IMR-90 (cell line): ENCODE results near the gene INO80D. TPM values are rescaled to one million over a fixed set of nuclear protein-coding genes. Genes with fewer than 3 reads are reported as not detected.

Experiments used
- ATAC-seq: fragments of 200-7000 bp; cut with Tn5 transposase; 2 replicates; pipeline ENCODE4 v1.9.1; 2020; ENCODE audit warnings: low read depth, mild to moderate bottlenecking, moderate library complexity
- BruUV-seq: library from RNA; stranded (reverse); fragments of 400-500 nt; replicated peaks from 2 replicates; lab custom pipeline; 2021; lab: Mats Ljungman, UMichigan
- CTCF ChIA-PET: fragments of 300-600 bp; formaldehyde crosslinking; extraction: SDS; loops from one replicate; lab custom pipeline; 2021; ENCODE audit warnings: antibody characterized with exemption; lab: Yijun Ruan, JAX
- POLR2A ChIA-PET: fragments of 300-600 bp; sonication (Branson Sonifier 250); formaldehyde crosslinking; loops from one replicate; lab custom pipeline; 2022; ENCODE audit warnings: antibody characterized with exemption; ENCODE audit not compliant: unreplicated experiment; lab: Charles Lee
- DNase-seq: peaks from one replicate; pipeline ENCODE4 v3.0.0; 2013
- H2AFZ ChIP-seq: replicated peaks from 2 replicates; pipeline ENCODE3; 2013; ENCODE audit warnings: low read length, mild to moderate bottlenecking; ENCODE audit not compliant: poor library complexity
- H2AK5ac ChIP-seq: 2 replicates; pipeline ENCODE4 v1.6.1; 2013; ENCODE audit warnings: low read depth, low read length, inconsistent platforms
- H2AK9ac ChIP-seq: replicated peaks from 2 replicates; pipeline ENCODE3; 2013; ENCODE audit warnings: mild to moderate bottlenecking, low read depth, low read length, moderate library complexity; ENCODE audit not compliant: poor library complexity
- H2BK120ac ChIP-seq: 2 replicates; pipeline ENCODE4 v1.6.1; 2013; ENCODE audit warnings: low read depth, low read length, inconsistent platforms
- H2BK15ac ChIP-seq: 3 replicates; pipeline ENCODE4 v1.6.1; 2013; ENCODE audit warnings: low read depth, low read length, inconsistent platforms
- H2BK20ac ChIP-seq: 2 replicates; pipeline ENCODE4 v1.6.1; 2013; ENCODE audit warnings: low read depth, mild to moderate bottlenecking, inconsistent platforms, low read length, moderate library complexity
- H2BK5ac ChIP-seq: 2 replicates; pipeline ENCODE4 v1.6.1; 2013; ENCODE audit warnings: mild to moderate bottlenecking, low read depth, low read length, inconsistent platforms; ENCODE audit not compliant: poor library complexity, severe bottlenecking
- H3K14ac ChIP-seq: replicated peaks from 2 replicates; pipeline ENCODE4 v1.6.1; 2013; ENCODE audit warnings: low read depth, low read length, inconsistent platforms
- H3K18ac ChIP-seq: 2 replicates; pipeline ENCODE4 v1.6.1; 2013; ENCODE audit warnings: low read depth, low read length, control low read depth
- H3K23ac ChIP-seq: 2 replicates; pipeline ENCODE4 v1.6.1; 2013; ENCODE audit warnings: low read depth, low read length, inconsistent platforms
- H3K27ac ChIP-seq: 2 replicates; pipeline ENCODE4 v1.5.1; 2013; ENCODE audit warnings: mild to moderate bottlenecking, control low read depth, low read length; ENCODE audit not compliant: insufficient read depth
- H3K27me3 ChIP-seq: 2 replicates; pipeline ENCODE4 v1.6.1; 2013; ENCODE audit warnings: low read length; ENCODE audit not compliant: control insufficient read depth, insufficient read depth
- H3K36me3 ChIP-seq: 2 replicates; pipeline ENCODE4 v1.6.1; 2013; ENCODE audit warnings: low read length, mixed read lengths; ENCODE audit not compliant: control insufficient read depth, insufficient read depth
- H3K4ac ChIP-seq: 2 replicates; pipeline ENCODE4 v1.6.1; 2013; ENCODE audit warnings: low read depth, low read length, inconsistent platforms
- H3K4me1 ChIP-seq: 2 replicates; pipeline ENCODE4 v1.6.1; 2013; ENCODE audit warnings: low read length, mixed read lengths; ENCODE audit not compliant: control insufficient read depth, insufficient read depth
- H3K4me2 ChIP-seq: 2 replicates; pipeline ENCODE4 v1.6.1; 2013; ENCODE audit warnings: low read depth, mild to moderate bottlenecking, control low read depth, low read length, moderate library complexity
- H3K4me3 ChIP-seq: 2 replicates; pipeline ENCODE4 v1.5.1; 2013; ENCODE audit warnings: low read depth, mild to moderate bottlenecking, control low read depth, low read length, moderate library complexity; ENCODE audit not compliant: insufficient read depth
- H3K56ac ChIP-seq: 2 replicates; pipeline ENCODE4 v1.6.1; 2013; ENCODE audit warnings: low read length, inconsistent platforms; ENCODE audit not compliant: insufficient read depth; ENCODE audit errors: extremely low read depth
- H3K79me1 ChIP-seq, 2 experiments: 2 replicates each; pipeline ENCODE4 v1.6.1; 2013; ENCODE audit warnings: low read length in 2 of 2, inconsistent platforms in 1 of 2, low read depth in 1 of 2
- H3K9ac ChIP-seq: 2 replicates; pipeline ENCODE4 v1.6.1; 2013; ENCODE audit warnings: low read depth, low read length, control low read depth
- H3K9me1 ChIP-seq: 2 replicates; pipeline ENCODE4 v1.6.1; 2013; ENCODE audit warnings: low read length, inconsistent platforms; ENCODE audit not compliant: insufficient read depth
- H3K9me3 ChIP-seq: 2 replicates; pipeline ENCODE4 v1.6.1; 2013; ENCODE audit warnings: low read length; ENCODE audit not compliant: control insufficient read depth, insufficient read depth
- H4K20me1 ChIP-seq: 2 replicates; pipeline ENCODE4 v1.6.1; 2013; ENCODE audit warnings: low read length, inconsistent platforms; ENCODE audit not compliant: insufficient read depth
- H4K5ac ChIP-seq: 2 replicates; pipeline ENCODE4 v1.6.1; 2013; ENCODE audit warnings: mild to moderate bottlenecking, low read depth, low read length, control low read depth
- H4K8ac ChIP-seq, 2 experiments: 2 replicates each; pipeline ENCODE4 v1.6.1; 2013; ENCODE audit warnings: low read depth in 2 of 2, low read length in 2 of 2, control low read depth in 1 of 2, inconsistent platforms in 1 of 2
- H4K91ac ChIP-seq: 2 replicates; pipeline ENCODE4 v1.6.1; 2013; ENCODE audit warnings: low read depth, low read length, inconsistent platforms; ENCODE audit not compliant: insufficient read depth
- BHLHE40 ChIP-seq: fragments of 150-350 bp; IDR thresholded peaks from 2 replicates; pipeline ENCODE4 v1.6.1; 2016; ENCODE audit warnings: mild to moderate bottlenecking, low read depth, low read length
- CEBPB ChIP-seq: IDR thresholded peaks from 2 replicates; pipeline ENCODE4 v1.6.1; 2012; ENCODE audit warnings: low read depth, low read length, improper control_type of control experiment
- CHD1 ChIP-seq: IDR thresholded peaks from 2 replicates; pipeline ENCODE4 v1.6.1; 2012; ENCODE audit warnings: low read depth, low read length, improper control_type of control experiment
- FOS ChIP-seq: fragments of 150-350 bp; IDR thresholded peaks from 2 replicates; pipeline ENCODE4 v1.6.1; 2016; ENCODE audit warnings: low read depth, low read length
- MAFK ChIP-seq: IDR thresholded peaks from 2 replicates; pipeline ENCODE4 v1.6.1; 2012; ENCODE audit warnings: low read depth, low read length, improper control_type of control experiment
- MAZ ChIP-seq: IDR thresholded peaks from 2 replicates; pipeline ENCODE4 v1.6.1; 2012; ENCODE audit warnings: low read depth, mild to moderate bottlenecking, low read length, improper control_type of control experiment, moderate library complexity, borderline replicate concordance
- MXI1 ChIP-seq: IDR thresholded peaks from 2 replicates; pipeline ENCODE4 v1.6.1; 2012; ENCODE audit warnings: low read depth, mild to moderate bottlenecking, low read length, moderate library complexity, borderline replicate concordance
- NFE2L2 ChIP-seq: fragments of 150-350 bp; IDR thresholded peaks from 2 replicates; pipeline ENCODE4 v1.6.1; 2016; ENCODE audit warnings: low read depth, mild to moderate bottlenecking, low read length
- POLR2A ChIP-seq: IDR thresholded peaks from 2 replicates; pipeline ENCODE4 v1.6.1; 2012; ENCODE audit warnings: mild to moderate bottlenecking, low read depth, low read length
- RAD21 ChIP-seq: IDR thresholded peaks from 2 replicates; pipeline ENCODE4 v1.6.1; 2012; ENCODE audit warnings: low read length, improper control_type of control experiment
- RCOR1 ChIP-seq: IDR thresholded peaks from 2 replicates; pipeline ENCODE4 v1.6.1; 2012; ENCODE audit warnings: mild to moderate bottlenecking, low read length, improper control_type of control experiment; ENCODE audit not compliant: insufficient replicate concordance
- RFX5 ChIP-seq: IDR thresholded peaks from 2 replicates; pipeline ENCODE4 v1.8.0; 2012; ENCODE audit warnings: low read depth, mild to moderate bottlenecking, low read length, moderate library complexity
- SMC3 ChIP-seq: fragments of 150-350 bp; IDR thresholded peaks from 2 replicates; pipeline ENCODE4 v1.6.1; 2016; ENCODE audit warnings: low read depth, mild to moderate bottlenecking, antibody characterized with exemption, low read length, moderate library complexity
- WGBS, 2 experiments: methylation state at CpG; one replicate each; pipeline versions ENCODE4 v1.1.5 to v1.1.7; 2013; ENCODE audit warnings: missing lambda C conversion rate in 2 of 2; ENCODE audit not compliant: insufficient read length in 1 of 2; ENCODE audit errors: extremely low coverage in 2 of 2; 5-methylcytosine and 5-hydroxymethylcytosine counted together
- dilution Hi-C: fragments of 300-500 bp; cut with HindIII; formaldehyde crosslinking; loops from one replicate; pipeline ENCODE4 v1.14.3; 2018; ENCODE audit warnings: low sequenced_read_pairs; ENCODE audit not compliant: unreplicated experiment
- in situ Hi-C: fragments of 300-500 bp; cut with MboI; formaldehyde crosslinking; loops from 3 replicates; pipeline ENCODE4 v1.14.3; 2019; ENCODE audit warnings: low sequenced_read_pairs, inconsistent platforms, mixed read lengths
- intact Hi-C: fragments of 100-400 bp; cut with micrococcal nuclease; formaldehyde crosslinking; loops from 2 replicates; pipeline ENCODE4 v1.10.0; 2022
- polyA plus RNA-seq, 3 experiments: library from polyadenylated mRNA; depleted of rRNA; stranded (reverse); fragments of >200 nt; gene quantifications; 2 replicates each; pipeline ENCODE4 v1.2.3, GENCODE V29; 2012; ENCODE audit warnings: low replicate concordance in 1 of 3
- total RNA-seq: library from RNA; depleted of rRNA; stranded (reverse); fragments of >200 nt; gene quantifications from 2 replicates; pipeline ENCODE4 v1.2.3, GENCODE V29; 2012
- TF ChIP-seq, protein P1 (sequence below): fragments of 150-350 bp; IDR thresholded peaks from 2 replicates; pipeline ENCODE4 v1.6.1; 2016; ENCODE audit warnings: low read depth, mild to moderate bottlenecking, low read length, moderate library complexity, borderline replicate concordance
- TF ChIP-seq, protein P2 (sequence below): fragments of 150-350 bp; IDR thresholded peaks from 2 replicates; pipeline ENCODE4 v1.6.1; 2017; ENCODE audit warnings: mild to moderate bottlenecking, antibody characterized with exemption, low read length, low read depth
- TF ChIP-seq, protein P3 (sequence below): conservative IDR thresholded peaks from 2 replicates; pipeline ENCODE4 v1.5.1; 2012; ENCODE audit warnings: mild to moderate bottlenecking, low read depth, low read length, improper control_type of control experiment

INO80D gene
- total and polyA plus RNA-seq, 2 of the 4 experiments (the other 2 are of a cell fraction) = 0.79 to 4.5 TPM

DNA sequence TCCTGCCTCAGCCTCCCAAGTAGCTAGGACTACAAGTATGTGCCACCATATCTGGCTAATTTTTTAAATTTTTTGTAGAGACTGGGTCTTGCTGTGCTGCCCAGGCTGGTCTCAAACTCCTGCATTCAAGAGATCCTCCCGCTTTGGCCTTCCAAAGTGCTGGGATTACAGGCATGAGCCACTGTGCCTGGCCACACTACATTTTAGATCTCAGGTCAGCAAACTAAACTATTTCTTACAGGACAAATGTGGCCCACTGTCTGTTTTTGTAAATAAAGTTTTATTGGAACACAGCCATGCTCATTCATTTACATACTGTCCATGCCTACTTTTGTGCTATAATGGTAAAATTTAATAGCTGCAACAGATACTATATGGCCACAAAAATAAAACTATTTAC, 17.8 kb downstream of the INO80D start:
- TF ChIP-seq, protein P1, sequence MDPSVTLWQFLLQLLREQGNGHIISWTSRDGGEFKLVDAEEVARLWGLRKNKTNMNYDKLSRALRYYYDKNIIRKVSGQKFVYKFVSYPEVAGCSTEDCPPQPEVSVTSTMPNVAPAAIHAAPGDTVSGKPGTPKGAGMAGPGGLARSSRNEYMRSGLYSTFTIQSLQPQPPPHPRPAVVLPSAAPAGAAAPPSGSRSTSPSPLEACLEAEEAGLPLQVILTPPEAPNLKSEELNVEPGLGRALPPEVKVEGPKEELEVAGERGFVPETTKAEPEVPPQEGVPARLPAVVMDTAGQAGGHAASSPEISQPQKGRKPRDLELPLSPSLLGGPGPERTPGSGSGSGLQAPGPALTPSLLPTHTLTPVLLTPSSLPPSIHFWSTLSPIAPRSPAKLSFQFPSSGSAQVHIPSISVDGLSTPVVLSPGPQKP = no peak
- TF ChIP-seq MAFK = no peak
- no peak for TF ChIP-seq POLR2A
- no peak for TF ChIP-seq RCOR1
- no peak for TF ChIP-seq RFX5
- TF ChIP-seq SMC3 = no peak
- TF ChIP-seq FOS = no peak
- no peak for TF ChIP-seq BHLHE40
- TF ChIP-seq MXI1 = no peak
- TF ChIP-seq, protein P2, sequence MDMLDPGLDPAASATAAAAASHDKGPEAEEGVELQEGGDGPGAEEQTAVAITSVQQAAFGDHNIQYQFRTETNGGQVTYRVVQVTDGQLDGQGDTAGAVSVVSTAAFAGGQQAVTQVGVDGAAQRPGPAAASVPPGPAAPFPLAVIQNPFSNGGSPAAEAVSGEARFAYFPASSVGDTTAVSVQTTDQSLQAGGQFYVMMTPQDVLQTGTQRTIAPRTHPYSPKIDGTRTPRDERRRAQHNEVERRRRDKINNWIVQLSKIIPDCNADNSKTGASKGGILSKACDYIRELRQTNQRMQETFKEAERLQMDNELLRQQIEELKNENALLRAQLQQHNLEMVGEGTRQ = no peak
- no peak for TF ChIP-seq NFE2L2
- no peak for TF ChIP-seq CEBPB
- TF ChIP-seq CHD1 = no peak
- TF ChIP-seq RAD21 = no peak
- no peak for TF ChIP-seq MAZ
- TF ChIP-seq, protein P3, sequence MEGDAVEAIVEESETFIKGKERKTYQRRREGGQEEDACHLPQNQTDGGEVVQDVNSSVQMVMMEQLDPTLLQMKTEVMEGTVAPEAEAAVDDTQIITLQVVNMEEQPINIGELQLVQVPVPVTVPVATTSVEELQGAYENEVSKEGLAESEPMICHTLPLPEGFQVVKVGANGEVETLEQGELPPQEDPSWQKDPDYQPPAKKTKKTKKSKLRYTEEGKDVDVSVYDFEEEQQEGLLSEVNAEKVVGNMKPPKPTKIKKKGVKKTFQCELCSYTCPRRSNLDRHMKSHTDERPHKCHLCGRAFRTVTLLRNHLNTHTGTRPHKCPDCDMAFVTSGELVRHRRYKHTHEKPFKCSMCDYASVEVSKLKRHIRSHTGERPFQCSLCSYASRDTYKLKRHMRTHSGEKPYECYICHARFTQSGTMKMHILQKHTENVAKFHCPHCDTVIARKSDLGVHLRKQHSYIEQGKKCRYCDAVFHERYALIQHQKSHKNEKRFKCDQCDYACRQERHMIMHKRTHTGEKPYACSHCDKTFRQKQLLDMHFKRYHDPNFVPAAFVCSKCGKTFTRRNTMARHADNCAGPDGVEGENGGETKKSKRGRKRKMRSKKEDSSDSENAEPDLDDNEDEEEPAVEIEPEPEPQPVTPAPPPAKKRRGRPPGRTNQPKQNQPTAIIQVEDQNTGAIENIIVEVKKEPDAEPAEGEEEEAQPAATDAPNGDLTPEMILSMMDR = no peak
- no CpG with 5 or more reads among the region's 1 CpG for WGBS, 2 experiments

More for the DNA sequence above, 17.8 kb downstream of the INO80D start:
- H3K4me2 ChIP-seq = no peak overlapping the region
- H3K9me3 ChIP-seq = no peaks in the 10 kb centered on the region
- H2BK15ac ChIP-seq = no peak overlapping the region
- no peak overlapping the region for H2AFZ ChIP-seq
- no peak overlapping the region for H2BK20ac ChIP-seq
- H4K5ac ChIP-seq = no peak overlapping the region
- dilution Hi-C loops (no loop called here), intact Hi-C loops (no loop called here), in situ Hi-C loops (no loop called here)
- DNase-seq (no peak), ATAC-seq (no peak)
- BruUV-seq = no TSS peak
- H3K4me1 ChIP-seq = no peaks in the 10 kb centered on the region
- peaks cover 4% of the 10 kb centered on the region; the same call in 1 of the 2 replicates for H3K9me1 ChIP-seq
- ChIA-PET CTCF (no interaction called here), POLR2A (no interaction called here)
- H4K91ac ChIP-seq = no peak overlapping the region
- H2BK120ac ChIP-seq = no peak overlapping the region
- no peak overlapping the region for H3K4ac ChIP-seq
- H3K9ac ChIP-seq = no peak overlapping the region
- no peak overlapping the region for H2AK9ac ChIP-seq
- H3K18ac ChIP-seq = no peak overlapping the region
- H4K20me1 ChIP-seq = no peaks in the 10 kb centered on the region
- no peaks in the 10 kb centered on the region for H3K27me3 ChIP-seq
- H4K8ac ChIP-seq = no peak overlapping the region
- H3K23ac ChIP-seq = no peak overlapping the region
- no peak overlapping the region for H3K14ac ChIP-seq
- no peak overlapping the region for H2AK5ac ChIP-seq
- H3K27ac ChIP-seq = no peak overlapping the region
- no peak overlapping the region for H2BK5ac ChIP-seq
- peaks cover 29 to 40% of the 10 kb centered on the region in 2 experiments; a peak in 3 of 4 replicates for H3K79me1 ChIP-seq
- H3K36me3 ChIP-seq = no peaks in the 10 kb centered on the region; the same call in 1 of the 2 replicates
- no peak overlapping the region for H3K4me3 ChIP-seq
- H3K56ac ChIP-seq = no peak overlapping the region
